ENCODE results near the gene MRPL1.

GRCh38 chr4:77893451-77893850 is 30.8 kb downstream of the MRPL1 start:
- TF ChIP-seq CTCF (IDR thresholded peaks at IDR 0.05 in 8 of 11, conservative IDR thresholded peaks at IDR 0.05 in 3 of 11) (no peak), POLR2AphosphoS5 (IDR thresholded peaks at IDR 0.05) (no peak), POLR2A (IDR thresholded peaks at IDR 0.05) (no peak)
